Panc1 (cell line): Measurements from ENCODE around the gene WHAMM.

ENCODE experiments used
- POLR2AphosphoS5 ChIP-seq: IDR thresholded peaks from 2 replicates; pipeline ENCODE4 v1.6.1; 2012; ENCODE audit warnings: mild to moderate bottlenecking, low read depth, low read length, moderate library complexity
- TF ChIP-seq, protein P1 (sequence below): fragments of 450-650 bp; IDR thresholded peaks from 2 replicates; pipeline ENCODE4 v1.5.1; 2017; ENCODE audit warnings: mild to moderate bottlenecking

DNA sequence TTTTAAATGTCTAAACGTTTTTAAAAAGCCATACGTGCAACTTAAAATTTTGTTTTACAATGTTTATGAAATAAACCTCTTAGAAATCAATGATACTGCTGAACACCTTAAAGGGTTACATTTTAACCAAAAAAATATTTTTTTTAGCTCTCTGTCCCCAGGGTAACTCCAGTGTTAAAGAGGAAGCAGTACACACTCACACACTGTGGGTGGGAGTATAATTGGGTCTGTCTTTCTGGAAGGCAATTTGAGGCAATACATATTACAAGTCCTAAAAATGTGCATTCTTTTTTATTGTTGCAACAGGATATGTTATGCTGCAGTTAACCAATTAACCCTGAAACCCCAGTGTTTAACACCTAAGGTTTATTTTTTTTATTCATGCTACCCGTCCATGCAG is 34.1 kb downstream of the WHAMM start:
- TF ChIP-seq, protein P1, sequence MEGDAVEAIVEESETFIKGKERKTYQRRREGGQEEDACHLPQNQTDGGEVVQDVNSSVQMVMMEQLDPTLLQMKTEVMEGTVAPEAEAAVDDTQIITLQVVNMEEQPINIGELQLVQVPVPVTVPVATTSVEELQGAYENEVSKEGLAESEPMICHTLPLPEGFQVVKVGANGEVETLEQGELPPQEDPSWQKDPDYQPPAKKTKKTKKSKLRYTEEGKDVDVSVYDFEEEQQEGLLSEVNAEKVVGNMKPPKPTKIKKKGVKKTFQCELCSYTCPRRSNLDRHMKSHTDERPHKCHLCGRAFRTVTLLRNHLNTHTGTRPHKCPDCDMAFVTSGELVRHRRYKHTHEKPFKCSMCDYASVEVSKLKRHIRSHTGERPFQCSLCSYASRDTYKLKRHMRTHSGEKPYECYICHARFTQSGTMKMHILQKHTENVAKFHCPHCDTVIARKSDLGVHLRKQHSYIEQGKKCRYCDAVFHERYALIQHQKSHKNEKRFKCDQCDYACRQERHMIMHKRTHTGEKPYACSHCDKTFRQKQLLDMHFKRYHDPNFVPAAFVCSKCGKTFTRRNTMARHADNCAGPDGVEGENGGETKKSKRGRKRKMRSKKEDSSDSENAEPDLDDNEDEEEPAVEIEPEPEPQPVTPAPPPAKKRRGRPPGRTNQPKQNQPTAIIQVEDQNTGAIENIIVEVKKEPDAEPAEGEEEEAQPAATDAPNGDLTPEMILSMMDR: no peak
- no peak for TF ChIP-seq POLR2AphosphoS5
